Measurements from ENCODE around the gene SUV39H1. TPM values are rescaled to one million over a fixed set of nuclear protein-coding genes. Genes with fewer than 3 reads are reported as not detected.

SUV39H1 gene
- total RNA-seq, 1 donor from 2014 or later: 3.0 TPM

DNA sequence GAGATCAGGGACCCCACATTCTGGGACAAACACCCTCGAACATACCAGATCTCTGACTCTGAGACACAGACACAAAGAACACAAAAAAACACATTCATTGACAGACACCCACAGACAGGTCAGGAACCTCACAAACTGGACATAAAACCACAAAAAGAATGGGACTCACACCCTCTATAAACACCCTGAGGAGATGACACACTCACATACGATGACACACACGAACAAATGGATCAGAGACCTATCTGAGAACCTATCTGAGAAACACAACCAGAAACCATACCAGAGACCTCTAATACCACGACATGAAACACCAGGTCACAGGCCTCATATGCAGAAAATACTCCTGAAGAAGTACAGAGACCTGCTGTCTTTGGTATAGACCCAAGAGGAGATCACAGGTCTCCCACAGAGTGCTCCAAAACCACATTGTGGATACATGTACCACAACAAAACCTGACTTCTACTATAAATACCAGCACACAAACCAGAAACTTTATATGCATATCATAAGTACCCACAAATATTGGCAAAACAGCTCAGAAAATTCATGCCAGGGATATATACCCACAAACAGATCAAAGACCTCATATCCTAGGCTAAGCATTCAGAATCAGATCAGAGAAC is 19.5 kb downstream of the SUV39H1 start:
- Mint-ChIP-seq H3K36me3 (ENCODE audit: low read depth) (no peaks in the 10 kb centered on the region), H3K27ac (ENCODE audit: unreplicated experiment) (no peak overlapping the region), H3K9me3 (ENCODE audit: low read depth) (peaks cover 24% of the 10 kb centered on the region), H3K4me3 (ENCODE audit: unreplicated experiment) (no peak overlapping the region), H3K4me1 (ENCODE audit: low read depth) (peaks cover 17% of the 10 kb centered on the region), H3K27me3 (ENCODE audit: low read depth) (no peaks in the 10 kb centered on the region)
- DNase-seq (ENCODE audit: low spot score): no peak
- TF ChIP-seq, protein P1, sequence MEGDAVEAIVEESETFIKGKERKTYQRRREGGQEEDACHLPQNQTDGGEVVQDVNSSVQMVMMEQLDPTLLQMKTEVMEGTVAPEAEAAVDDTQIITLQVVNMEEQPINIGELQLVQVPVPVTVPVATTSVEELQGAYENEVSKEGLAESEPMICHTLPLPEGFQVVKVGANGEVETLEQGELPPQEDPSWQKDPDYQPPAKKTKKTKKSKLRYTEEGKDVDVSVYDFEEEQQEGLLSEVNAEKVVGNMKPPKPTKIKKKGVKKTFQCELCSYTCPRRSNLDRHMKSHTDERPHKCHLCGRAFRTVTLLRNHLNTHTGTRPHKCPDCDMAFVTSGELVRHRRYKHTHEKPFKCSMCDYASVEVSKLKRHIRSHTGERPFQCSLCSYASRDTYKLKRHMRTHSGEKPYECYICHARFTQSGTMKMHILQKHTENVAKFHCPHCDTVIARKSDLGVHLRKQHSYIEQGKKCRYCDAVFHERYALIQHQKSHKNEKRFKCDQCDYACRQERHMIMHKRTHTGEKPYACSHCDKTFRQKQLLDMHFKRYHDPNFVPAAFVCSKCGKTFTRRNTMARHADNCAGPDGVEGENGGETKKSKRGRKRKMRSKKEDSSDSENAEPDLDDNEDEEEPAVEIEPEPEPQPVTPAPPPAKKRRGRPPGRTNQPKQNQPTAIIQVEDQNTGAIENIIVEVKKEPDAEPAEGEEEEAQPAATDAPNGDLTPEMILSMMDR (IDR thresholded peaks at IDR 0.05): no peak

DNA sequence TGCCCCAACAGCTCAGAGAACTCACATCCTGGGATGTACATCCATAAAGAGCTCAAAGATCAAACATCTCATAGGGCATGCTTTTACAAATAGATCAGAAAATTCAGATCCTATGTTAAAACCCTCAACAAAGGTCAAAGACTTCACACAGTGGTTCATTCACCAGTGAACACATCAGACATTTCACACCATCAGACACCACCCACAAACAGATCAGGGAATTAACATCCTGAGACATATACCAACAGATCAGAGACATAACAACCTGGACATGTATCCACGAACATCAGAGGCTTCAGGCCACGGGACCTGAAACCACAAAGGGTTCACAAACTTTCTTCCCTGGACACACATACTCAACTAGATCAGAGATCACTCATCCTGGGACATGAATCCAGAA is 23.4 kb downstream of the SUV39H1 start:
- no peak for DNase-seq (ENCODE audit: low spot score)
- no peak overlapping the region for H3K4me3 Mint-ChIP-seq (ENCODE audit: unreplicated experiment)
- H3K27me3 Mint-ChIP-seq (ENCODE audit: low read depth): no peaks in the 10 kb centered on the region
- TF ChIP-seq, protein P1 (IDR thresholded peaks at IDR 0.05): no peak
- H3K9me3 Mint-ChIP-seq (ENCODE audit: low read depth): peaks cover 13% of the 10 kb centered on the region
- H3K27ac Mint-ChIP-seq (ENCODE audit: unreplicated experiment): no peak overlapping the region
- peaks cover 10% of the 10 kb centered on the region for H3K4me1 Mint-ChIP-seq (ENCODE audit: low read depth)
- H3K36me3 Mint-ChIP-seq (ENCODE audit: low read depth): no peaks in the 10 kb centered on the region

DNA sequence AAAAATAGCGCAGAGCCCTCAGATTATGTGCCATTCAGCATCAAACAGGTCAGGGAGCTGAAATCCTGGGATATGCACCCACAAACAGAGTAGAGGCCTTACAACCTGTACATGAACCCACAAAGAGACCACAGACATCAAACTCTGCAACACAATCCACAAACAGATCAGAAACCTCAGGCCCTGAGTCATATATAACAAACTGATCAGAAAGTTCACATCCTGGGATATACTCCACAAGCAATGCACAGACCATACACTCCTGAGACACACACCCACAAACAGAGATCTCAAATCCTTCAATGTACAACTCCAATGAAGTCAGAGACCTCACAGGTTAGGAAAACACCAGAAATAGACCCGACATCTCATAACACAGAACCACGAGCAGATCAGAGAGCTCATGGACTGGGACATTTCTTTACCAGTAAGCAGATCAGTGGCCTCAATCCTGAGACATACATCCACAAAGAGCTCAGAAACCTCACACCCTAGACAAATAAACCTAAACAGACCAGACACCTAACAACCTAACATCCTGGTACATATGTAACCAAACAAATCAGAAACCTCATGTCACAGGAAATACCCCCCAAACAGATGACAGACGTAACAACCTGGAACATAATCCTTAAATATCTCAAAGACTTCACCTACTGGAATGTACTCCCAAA is 24.2 kb downstream of the SUV39H1 start:
- no peaks in the 10 kb centered on the region for H3K36me3 Mint-ChIP-seq (ENCODE audit: low read depth)
- H3K4me3 Mint-ChIP-seq (ENCODE audit: unreplicated experiment): no peak overlapping the region
- H3K27ac Mint-ChIP-seq (ENCODE audit: unreplicated experiment): no peak overlapping the region
- no peaks in the 10 kb centered on the region for H3K27me3 Mint-ChIP-seq (ENCODE audit: low read depth)
- peaks cover 5% of the 10 kb centered on the region for H3K4me1 Mint-ChIP-seq (ENCODE audit: low read depth)
- TF ChIP-seq, protein P1 (IDR thresholded peaks at IDR 0.05): no peak
- DNase-seq (ENCODE audit: low spot score): no peak
- H3K9me3 Mint-ChIP-seq (ENCODE audit: low read depth): peaks cover 9% of the 10 kb centered on the region

DNA sequence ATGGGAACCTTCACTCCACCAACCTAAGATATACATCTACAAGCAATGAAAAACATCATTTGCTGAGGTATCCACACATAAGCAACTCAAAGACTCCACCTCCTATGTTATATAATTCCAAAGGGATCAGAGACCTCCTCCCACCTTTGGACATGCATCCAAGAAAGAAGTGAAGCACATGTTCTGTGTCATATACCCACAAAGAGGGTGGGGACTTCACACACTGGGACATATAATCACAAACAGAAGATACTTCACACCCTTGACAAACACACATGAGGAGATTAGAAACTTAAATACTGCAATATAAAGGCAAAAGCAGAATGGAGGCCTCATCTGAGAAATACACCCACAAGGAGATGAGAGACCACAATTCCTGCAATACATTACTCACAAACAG is 25.4 kb downstream of the SUV39H1 start:
- Mint-ChIP-seq H3K4me3 (ENCODE audit: unreplicated experiment) (no peak overlapping the region), H3K36me3 (ENCODE audit: low read depth) (no peaks in the 10 kb centered on the region), H3K27ac (ENCODE audit: unreplicated experiment) (no peak overlapping the region), H3K9me3 (ENCODE audit: low read depth) (peaks cover 5% of the 10 kb centered on the region), H3K27me3 (ENCODE audit: low read depth) (no peaks in the 10 kb centered on the region), H3K4me1 (ENCODE audit: low read depth) (no peaks in the 10 kb centered on the region)
- TF ChIP-seq, protein P1 (IDR thresholded peaks at IDR 0.05): no peak
- no peak for DNase-seq (ENCODE audit: low spot score)

DNA sequence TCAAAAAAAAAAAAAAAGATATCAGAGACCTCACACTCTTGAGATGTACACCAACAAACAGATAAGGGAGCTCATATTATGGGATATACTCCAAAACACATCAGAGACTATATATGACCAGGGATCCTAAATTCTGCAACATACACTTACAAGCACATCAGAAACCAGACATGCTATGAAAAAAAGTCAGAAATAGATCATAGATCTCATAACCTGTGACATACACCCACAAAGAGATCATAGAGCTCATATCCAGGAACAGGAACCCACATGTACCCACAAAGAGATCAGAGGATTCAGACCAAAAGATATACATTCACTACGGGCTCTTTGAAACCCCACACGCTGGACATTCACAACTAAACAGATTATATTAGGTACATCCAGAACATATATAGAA is 30.1 kb downstream of the SUV39H1 start:
- Mint-ChIP-seq H3K9me3 (ENCODE audit: low read depth) (peaks cover 3% of the 10 kb centered on the region), H3K4me1 (ENCODE audit: low read depth) (no peaks in the 10 kb centered on the region)

More for the DNA sequence above, 30.1 kb downstream of the SUV39H1 start:
- no peak overlapping the region for H3K27ac Mint-ChIP-seq (ENCODE audit: unreplicated experiment)
- TF ChIP-seq, protein P1 (IDR thresholded peaks at IDR 0.05): no peak
- DNase-seq (ENCODE audit: low spot score): no peak
- H3K36me3 Mint-ChIP-seq (ENCODE audit: low read depth): no peaks in the 10 kb centered on the region
- no peaks in the 10 kb centered on the region for H3K27me3 Mint-ChIP-seq (ENCODE audit: low read depth)
- H3K4me3 Mint-ChIP-seq (ENCODE audit: unreplicated experiment): no peak overlapping the region
